Testis (tissue), 3 donors: Measurements from ENCODE around the gene CEMIP. TPM values are rescaled to one million over a fixed set of nuclear protein-coding genes. Genes with fewer than 3 reads are reported as not detected.

Experiments
- DNase-seq: peaks from one replicate; pipeline ENCODE4 v3.0.0-alpha.2; 2019
- H3K27ac ChIP-seq, 2 donors: fragments of 200-600 bp; sonication (generic); one replicate each; pipeline ENCODE4 v1.5.1; 2019
- H3K27me3 ChIP-seq: fragments of 200-600 bp; sonication (generic); one replicate; pipeline ENCODE4 v1.5.1; 2019
- H3K36me3 ChIP-seq: fragments of 200-600 bp; sonication (generic); one replicate; pipeline ENCODE4 v1.5.1; 2017; ENCODE audit warnings: low read depth; ENCODE audit errors: missing control alignments
- H3K4me1 ChIP-seq: fragments of 200-600 bp; sonication (generic); one replicate; pipeline ENCODE4 v1.5.1; 2019
- H3K4me3 ChIP-seq, 2 donors: fragments of 200-600 bp; sonication (generic); one replicate each; pipeline ENCODE4 v1.5.1; 2017 to 2019
- H3K9me3 ChIP-seq: fragments of 200-600 bp; sonication (generic); one replicate; pipeline ENCODE4 v1.5.1; 2017
- POLR2A ChIP-seq: fragments of 450-650 bp; IDR thresholded peaks from one replicate; pipeline ENCODE4 v1.6.1; 2017; ENCODE audit warnings: antibody characterized with exemption, mild to moderate bottlenecking, moderate library complexity
- WGBS, 2 donors: methylation state at CpG; one replicate each; pipeline ENCODE4 v1.1.5; 2018; 5-methylcytosine and 5-hydroxymethylcytosine counted together
- intact Hi-C: fragments of 100-400 bp; cut with DNase I; formaldehyde crosslinking; loops from one replicate; pipeline ENCODE4 v1.15.1; 2023; ENCODE audit warnings: low total_unique reads
- polyA plus RNA-seq: library from polyadenylated mRNA; stranded (reverse); fragments of 350-450 nt; fragmentation: Illumina TruSeq; extraction: RNeasy Lipid Tissue Mini Kit (QIAGEN cat#74804); gene quantifications from one replicate; pipeline ENCODE4 v1.2.3, GENCODE V29; 2014; ENCODE audit warnings: low read depth, low replicate concordance; ENCODE audit not compliant: insufficient read depth
- total RNA-seq, 2 donors: library from RNA; depleted of rRNA; stranded (reverse); fragments of >200 nt; gene quantifications; one replicate each; pipeline ENCODE4 v1.2.3, GENCODE V29; 2016
- TF ChIP-seq, protein P1 (sequence below), 3 experiments: fragments of 450-650 bp in 2 of 3; fragments of 200-600 bp in 1 of 3; sonication (generic) in 1 of 3; IDR thresholded peaks; one replicate each; pipeline ENCODE4 v1.5.1; 2016 to 2019; ENCODE audit warnings: antibody characterized with exemption in 3 of 3, mild to moderate bottlenecking in 2 of 3, moderate library complexity in 1 of 3

CEMIP gene
- total and polyA plus RNA-seq, 3 donors from 2014 or later: 7.5 to 21.5 (median 8.3) TPM

DNA sequence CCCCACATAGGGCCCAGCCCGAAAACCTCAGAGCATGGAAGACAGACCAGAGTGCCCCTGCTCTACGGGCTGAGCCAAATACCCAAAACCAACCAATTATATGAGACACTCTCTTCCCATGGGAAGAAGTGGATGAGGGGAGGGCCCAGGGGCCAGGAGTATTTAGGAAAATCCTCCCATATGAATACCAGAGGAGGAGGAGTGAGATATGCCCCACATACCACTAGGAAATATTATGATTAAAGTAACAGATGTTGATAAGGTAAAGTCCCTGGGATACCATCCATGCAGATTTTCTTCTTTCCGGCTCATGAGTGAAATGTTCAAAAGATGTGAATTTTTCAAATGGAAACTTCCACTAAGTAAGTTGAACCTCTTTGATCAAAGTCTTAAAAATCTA is 160.0 kb downstream of the CEMIP start:
- intact Hi-C loops: no loop called here
- H3K9me3 ChIP-seq: no peaks in the 10 kb centered on the region
- H3K36me3 ChIP-seq: no peaks in the 10 kb centered on the region
- DNase-seq: no peak
- H3K4me3 ChIP-seq: no peak overlapping the region
- H3K27me3 ChIP-seq: no peaks in the 10 kb centered on the region
- no peaks in the 10 kb centered on the region for H3K4me1 ChIP-seq
- no peak overlapping the region for H3K27ac ChIP-seq
- TF ChIP-seq POLR2A: no peak
- TF ChIP-seq, protein P1, sequence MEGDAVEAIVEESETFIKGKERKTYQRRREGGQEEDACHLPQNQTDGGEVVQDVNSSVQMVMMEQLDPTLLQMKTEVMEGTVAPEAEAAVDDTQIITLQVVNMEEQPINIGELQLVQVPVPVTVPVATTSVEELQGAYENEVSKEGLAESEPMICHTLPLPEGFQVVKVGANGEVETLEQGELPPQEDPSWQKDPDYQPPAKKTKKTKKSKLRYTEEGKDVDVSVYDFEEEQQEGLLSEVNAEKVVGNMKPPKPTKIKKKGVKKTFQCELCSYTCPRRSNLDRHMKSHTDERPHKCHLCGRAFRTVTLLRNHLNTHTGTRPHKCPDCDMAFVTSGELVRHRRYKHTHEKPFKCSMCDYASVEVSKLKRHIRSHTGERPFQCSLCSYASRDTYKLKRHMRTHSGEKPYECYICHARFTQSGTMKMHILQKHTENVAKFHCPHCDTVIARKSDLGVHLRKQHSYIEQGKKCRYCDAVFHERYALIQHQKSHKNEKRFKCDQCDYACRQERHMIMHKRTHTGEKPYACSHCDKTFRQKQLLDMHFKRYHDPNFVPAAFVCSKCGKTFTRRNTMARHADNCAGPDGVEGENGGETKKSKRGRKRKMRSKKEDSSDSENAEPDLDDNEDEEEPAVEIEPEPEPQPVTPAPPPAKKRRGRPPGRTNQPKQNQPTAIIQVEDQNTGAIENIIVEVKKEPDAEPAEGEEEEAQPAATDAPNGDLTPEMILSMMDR (IDR thresholded peaks at IDR 0.05): no peak
- WGBS, 2 donors: 96 to 99% methylated on average over 3 of the region's 3 CpGs

GRCh38 chr15:80940331-80940730 is 161.2 kb downstream of the CEMIP start:
- TF ChIP-seq, protein P1 (IDR thresholded peaks at IDR 0.05): no peak
- TF ChIP-seq POLR2A: no peak
- H3K27ac ChIP-seq: no peak overlapping the region
- no peaks in the 10 kb centered on the region for H3K36me3 ChIP-seq
- 89 to 94% methylated on average over 3 to 4 of the region's 4 CpGs for WGBS, 2 donors
- no peaks in the 10 kb centered on the region for H3K27me3 ChIP-seq
- H3K9me3 ChIP-seq: no peaks in the 10 kb centered on the region
- no peaks in the 10 kb centered on the region for H3K4me1 ChIP-seq
- intact Hi-C loops: no loop called here
- no peak for DNase-seq
- H3K4me3 ChIP-seq: no peak overlapping the region

DNA sequence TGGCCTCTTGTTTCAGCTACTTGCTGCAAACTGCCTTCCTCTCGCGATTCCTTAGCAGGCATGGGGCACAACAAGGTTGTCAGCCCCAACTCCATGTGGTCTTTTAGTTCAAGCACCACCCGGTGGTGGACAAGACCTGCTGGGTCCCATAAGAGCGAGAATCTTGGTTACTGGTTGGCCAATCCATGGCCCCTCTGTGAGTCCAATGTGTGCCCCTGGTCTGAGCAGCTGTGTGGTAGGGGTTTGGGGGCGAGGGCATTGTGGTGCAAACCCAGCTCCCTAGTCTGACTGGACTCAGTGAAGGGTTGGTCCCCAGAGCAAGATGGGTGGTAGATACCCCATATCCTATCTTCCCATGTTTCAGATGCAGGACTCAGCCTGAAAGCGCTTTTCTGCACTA is 161.7 kb downstream of the CEMIP start:
- TF ChIP-seq, protein P1 (IDR thresholded peaks at IDR 0.05): no peak
- no peak for TF ChIP-seq POLR2A
- intact Hi-C loops: no loop called here
- Histone ChIP-seq H3K4me3 (no peak overlapping the region), H3K27me3 (no peaks in the 10 kb centered on the region), H3K36me3 (no peaks in the 10 kb centered on the region), H3K4me1 (no peaks in the 10 kb centered on the region), H3K9me3 (no peaks in the 10 kb centered on the region), H3K27ac (no peak overlapping the region)
- DNase-seq: no peak
- WGBS, 2 donors: 95 to 96% methylated on average over 6 of the region's 6 CpGs

GRCh38 chr15:80942266-80942665 is 163.1 kb downstream of the CEMIP start:
- H3K27ac ChIP-seq: no peak overlapping the region
- intact Hi-C loops: no loop called here
- 82 to 84% methylated on average over 7 of the region's 7 CpGs for WGBS, 2 donors

More at GRCh38 chr15:80942266-80942665, 163.1 kb downstream of the CEMIP start:
- no peaks in the 10 kb centered on the region for H3K27me3 ChIP-seq
- no peak overlapping the region for H3K4me3 ChIP-seq
- no peaks in the 10 kb centered on the region for H3K9me3 ChIP-seq
- TF ChIP-seq POLR2A: no peak
- TF ChIP-seq, protein P1 (IDR thresholded peaks at IDR 0.05): no peak
- no peak for DNase-seq
- H3K4me1 ChIP-seq: no peaks in the 10 kb centered on the region
- no peaks in the 10 kb centered on the region for H3K36me3 ChIP-seq
